Hepatocyte (in vitro differentiated cells): Measurements from ENCODE around the gene TRIM42. TPM values are rescaled to one million over a fixed set of nuclear protein-coding genes. Genes with fewer than 3 reads are reported as not detected.

Experiments
- DNase-seq: peaks from one replicate; pipeline ENCODE4 v3.0.0-alpha.2; 2016; ENCODE audit warnings: low spot score
- H2AFZ ChIP-seq: fragments of 200-600 bp; sonication (generic); 2 replicates; pipeline ENCODE4 v1.6.0; 2016; ENCODE audit warnings: antibody characterized with exemption, mild to moderate bottlenecking
- H3K27ac ChIP-seq: fragments of 200-600 bp; sonication (generic); 2 replicates; pipeline ENCODE4 v1.5.1; 2016; ENCODE audit warnings: mild to moderate bottlenecking
- H3K27me3 ChIP-seq: fragments of 200-600 bp; sonication (generic); 2 replicates; pipeline ENCODE4 v1.6.1; 2016
- H3K36me3 ChIP-seq: fragments of 200-600 bp; sonication (generic); replicated peaks from 2 replicates; pipeline ENCODE4 v1.5.1; 2016; ENCODE audit warnings: low read depth; ENCODE audit not compliant: insufficient read depth
- H3K4me1 ChIP-seq: fragments of 200-600 bp; sonication (generic); 2 replicates; pipeline ENCODE4 v1.5.1; 2016; ENCODE audit warnings: mild to moderate bottlenecking, moderate library complexity; ENCODE audit not compliant: insufficient read depth
- H3K4me2 ChIP-seq: fragments of 200-600 bp; sonication (generic); 2 replicates; pipeline ENCODE4 v1.6.0; 2016
- H3K4me3 ChIP-seq: fragments of 200-600 bp; sonication (generic); 2 replicates; pipeline ENCODE4 v1.5.1; 2016; ENCODE audit warnings: mild to moderate bottlenecking
- H3K79me2 ChIP-seq: fragments of 200-600 bp; sonication (generic); 2 replicates; pipeline ENCODE4 v1.6.0; 2017; ENCODE audit warnings: mild to moderate bottlenecking
- H3K9me2 ChIP-seq: fragments of 200-600 bp; sonication (generic); replicated peaks from 2 replicates; pipeline ENCODE4 v1.6.0; 2017; ENCODE audit warnings: mild to moderate bottlenecking; ENCODE audit not compliant: insufficient read depth
- H3K9me3 ChIP-seq: fragments of 200-600 bp; sonication (generic); 2 replicates; pipeline ENCODE4 v1.5.1; 2016; ENCODE audit warnings: low read depth, mild to moderate bottlenecking
- H4K20me1 ChIP-seq: fragments of 200-600 bp; sonication (generic); 2 replicates; pipeline ENCODE4 v1.6.0; 2016; ENCODE audit warnings: mild to moderate bottlenecking; ENCODE audit not compliant: insufficient read depth, poor library complexity, severe bottlenecking
- EZH2 ChIP-seq: fragments of 200-600 bp; sonication (generic); IDR thresholded peaks from 2 replicates; pipeline ENCODE4 v1.6.1; 2016; ENCODE audit warnings: antibody characterized with exemption, mild to moderate bottlenecking, borderline replicate concordance
- EZH2phosphoT487 ChIP-seq: fragments of 200-600 bp; sonication (generic); IDR thresholded peaks from one replicate; pipeline ENCODE4 v1.6.1; 2018; ENCODE audit warnings: antibody characterized with exemption, mild to moderate bottlenecking, low read depth, moderate library complexity; ENCODE audit not compliant: unreplicated experiment, severe bottlenecking
- WGBS: methylation state at CpG from one replicate; pipeline ENCODE4 v1.1.6; 2016; ENCODE audit warnings: low lambda C conversion rate; ENCODE audit errors: missing lambda C conversion rate; 5-methylcytosine and 5-hydroxymethylcytosine counted together
- polyA plus RNA-seq: library from polyadenylated mRNA; unstranded; fragments of >200 nt; fragmentation: Nextera tagmentation; extraction: Ambion mirVana; gene quantifications from 2 replicates; pipeline ENCODE4 v1.2.1, GENCODE V29; 2016
- total RNA-seq: library from RNA; depleted of rRNA; stranded (reverse); fragments of >200 nt; gene quantifications from 2 replicates; pipeline ENCODE4 v1.2.3, GENCODE V29; 2014
- TF ChIP-seq, protein P1 (sequence below): fragments of 200-600 bp; sonication (generic); IDR thresholded peaks from 2 replicates; pipeline ENCODE4 v1.5.1; 2016; ENCODE audit warnings: antibody characterized with exemption, mild to moderate bottlenecking; ENCODE audit not compliant: poor library complexity

Gene TRIM42
- total and polyA plus RNA-seq, 2 experiments from 2014 or later = not detected

DNA sequence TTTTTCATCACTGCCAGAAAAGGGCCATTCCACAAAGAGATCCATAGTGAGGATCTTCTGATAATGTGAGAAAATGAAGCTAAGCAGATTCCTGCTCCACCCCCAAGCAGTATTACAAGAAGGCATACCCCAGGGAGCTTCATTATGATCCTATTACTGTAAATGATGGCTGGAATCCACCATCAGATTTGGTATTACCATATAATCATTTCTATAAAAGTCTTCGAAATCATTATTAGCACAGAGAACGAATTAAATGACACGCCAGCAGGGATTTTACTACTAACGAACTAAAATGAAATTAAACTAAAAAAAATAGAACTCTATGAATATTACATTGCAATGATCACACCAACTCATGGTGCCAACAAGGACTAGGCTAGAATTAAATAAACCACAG lies 24.4 kb downstream of the TRIM42 start:
- H4K20me1 ChIP-seq = no peaks in the 10 kb centered on the region
- no peaks in the 10 kb centered on the region for H3K79me2 ChIP-seq
- no peak overlapping the region for H3K4me2 ChIP-seq
- H2AFZ ChIP-seq = no peak overlapping the region
- WGBS = 86% methylated on average over 4 of the region's 4 CpGs
- H3K4me1 ChIP-seq = no peaks in the 10 kb centered on the region
- H3K27me3 ChIP-seq = no peaks in the 10 kb centered on the region
- no peak overlapping the region for H3K27ac ChIP-seq
- H3K36me3 ChIP-seq = no peaks in the 10 kb centered on the region
- TF ChIP-seq, protein P1, sequence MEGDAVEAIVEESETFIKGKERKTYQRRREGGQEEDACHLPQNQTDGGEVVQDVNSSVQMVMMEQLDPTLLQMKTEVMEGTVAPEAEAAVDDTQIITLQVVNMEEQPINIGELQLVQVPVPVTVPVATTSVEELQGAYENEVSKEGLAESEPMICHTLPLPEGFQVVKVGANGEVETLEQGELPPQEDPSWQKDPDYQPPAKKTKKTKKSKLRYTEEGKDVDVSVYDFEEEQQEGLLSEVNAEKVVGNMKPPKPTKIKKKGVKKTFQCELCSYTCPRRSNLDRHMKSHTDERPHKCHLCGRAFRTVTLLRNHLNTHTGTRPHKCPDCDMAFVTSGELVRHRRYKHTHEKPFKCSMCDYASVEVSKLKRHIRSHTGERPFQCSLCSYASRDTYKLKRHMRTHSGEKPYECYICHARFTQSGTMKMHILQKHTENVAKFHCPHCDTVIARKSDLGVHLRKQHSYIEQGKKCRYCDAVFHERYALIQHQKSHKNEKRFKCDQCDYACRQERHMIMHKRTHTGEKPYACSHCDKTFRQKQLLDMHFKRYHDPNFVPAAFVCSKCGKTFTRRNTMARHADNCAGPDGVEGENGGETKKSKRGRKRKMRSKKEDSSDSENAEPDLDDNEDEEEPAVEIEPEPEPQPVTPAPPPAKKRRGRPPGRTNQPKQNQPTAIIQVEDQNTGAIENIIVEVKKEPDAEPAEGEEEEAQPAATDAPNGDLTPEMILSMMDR = no peak
- TF ChIP-seq EZH2phosphoT487 = no peak
- no peak for TF ChIP-seq EZH2
- no peaks in the 10 kb centered on the region for H3K9me2 ChIP-seq
- DNase-seq = no peak
- no peak overlapping the region for H3K4me3 ChIP-seq
- H3K9me3 ChIP-seq = no peaks in the 10 kb centered on the region

DNA sequence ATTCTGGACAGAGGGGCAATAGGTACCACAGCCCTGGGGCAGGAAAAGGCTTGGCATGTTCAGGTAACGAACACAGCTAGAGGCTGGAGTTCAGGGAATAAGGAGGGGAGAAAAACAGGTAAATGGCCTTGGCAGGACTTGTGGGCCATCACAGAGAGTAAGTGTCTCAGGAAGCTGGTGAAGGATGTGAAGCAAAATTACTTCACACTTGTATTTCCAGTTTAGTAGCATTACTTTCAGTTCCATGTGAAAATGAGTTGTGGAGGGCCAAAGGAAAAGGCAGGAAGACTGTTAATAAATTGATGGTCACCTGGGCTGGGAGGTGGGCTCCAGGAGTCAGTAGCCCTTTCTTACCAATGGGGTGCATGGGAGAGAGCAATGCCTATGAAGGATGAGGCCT lies 25.6 kb downstream of the TRIM42 start:
- no peak overlapping the region for H2AFZ ChIP-seq
- 94% methylated on average over 1 of the region's 1 CpG for whole genome bisulfite sequencing
- no peaks in the 10 kb centered on the region for H3K27me3 ChIP-seq
- H3K4me3 ChIP-seq = no peak overlapping the region
- H3K27ac ChIP-seq = no peak overlapping the region
- TF ChIP-seq EZH2 (no peak), EZH2phosphoT487 (no peak)
- TF ChIP-seq, protein P1 = no peak
- H3K4me2 ChIP-seq = no peak overlapping the region
- no peaks in the 10 kb centered on the region for H4K20me1 ChIP-seq
- H3K79me2 ChIP-seq = no peaks in the 10 kb centered on the region
- H3K36me3 ChIP-seq = no peaks in the 10 kb centered on the region
- H3K9me3 ChIP-seq = no peaks in the 10 kb centered on the region
- peaks cover under 1% of the 10 kb centered on the region for H3K4me1 ChIP-seq
- no peaks in the 10 kb centered on the region for H3K9me2 ChIP-seq
- DNase-seq = no peak

DNA sequence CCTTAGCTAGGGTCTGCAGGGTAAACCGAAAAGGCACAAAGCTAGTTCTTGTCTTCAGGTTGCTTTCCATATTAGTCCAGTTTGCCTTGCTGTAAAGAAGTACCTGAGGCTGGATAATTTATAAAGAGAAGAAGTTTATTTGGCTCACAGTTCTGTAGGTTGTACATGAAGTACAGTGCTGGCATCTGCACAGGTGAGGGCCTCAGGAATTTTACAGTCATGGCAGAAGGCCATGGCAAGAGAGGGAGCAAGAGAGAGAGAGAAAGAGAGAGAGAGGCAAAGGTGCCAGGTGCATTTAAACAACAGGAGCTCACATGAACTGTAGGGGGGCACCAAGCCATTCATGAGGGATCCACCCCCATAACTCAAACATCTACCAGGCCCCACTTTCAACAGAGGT lies 26.9 kb downstream of the TRIM42 start:
- Histone ChIP-seq H3K9me2 (no peaks in the 10 kb centered on the region), H3K36me3 (no peaks in the 10 kb centered on the region), H3K4me2 (no peak overlapping the region), H3K79me2 (no peaks in the 10 kb centered on the region), H3K4me3 (no peak overlapping the region), H2AFZ (no peak overlapping the region), H3K4me1 (peaks cover 6% of the 10 kb centered on the region), H3K27me3 (no peaks in the 10 kb centered on the region), H4K20me1 (no peaks in the 10 kb centered on the region), H3K9me3 (no peaks in the 10 kb centered on the region), H3K27ac (no peak overlapping the region)
- 100% methylated on average over 1 of the region's 1 CpG for WGBS
- TF ChIP-seq EZH2 (no peak), EZH2phosphoT487 (no peak)
- TF ChIP-seq, protein P1 = no peak
- DNase-seq = no peak

DNA sequence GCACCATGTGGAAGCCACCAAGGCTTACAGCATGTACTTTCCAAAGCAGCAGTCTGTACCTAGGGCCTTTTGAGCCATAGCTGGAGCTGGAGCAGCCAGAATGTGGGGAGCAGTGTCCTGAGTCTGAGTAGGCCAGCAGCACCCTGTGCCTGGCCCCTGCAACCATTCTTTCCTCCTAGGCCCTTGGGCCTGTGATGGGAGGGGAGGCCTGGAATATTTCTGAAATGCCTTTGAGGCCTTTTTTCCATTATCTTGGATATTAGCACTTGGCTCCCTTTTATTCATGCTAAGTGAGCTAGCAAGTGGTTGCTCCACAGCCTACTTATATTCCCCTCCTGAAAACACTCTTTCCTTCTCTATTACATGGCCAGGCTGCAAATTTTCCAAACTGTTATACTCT lies 28.1 kb downstream of the TRIM42 start:
- Histone ChIP-seq H3K27me3 (no peaks in the 10 kb centered on the region), H3K9me2 (no peaks in the 10 kb centered on the region), H3K4me1 (peaks cover 6% of the 10 kb centered on the region), H3K79me2 (no peaks in the 10 kb centered on the region), H3K36me3 (no peaks in the 10 kb centered on the region), H3K4me3 (no peak overlapping the region), H3K4me2 (no peak overlapping the region), H3K27ac (no peak overlapping the region), H4K20me1 (no peaks in the 10 kb centered on the region), H3K9me3 (no peaks in the 10 kb centered on the region), H2AFZ (no peak overlapping the region)
- no peak for DNase-seq
- TF ChIP-seq, protein P1 = no peak
- TF ChIP-seq EZH2 (no peak), EZH2phosphoT487 (no peak)
